Measurements from ENCODE around the gene TALDO1.
A peak's percentile ranks its signal among the peaks of the same experiment; 100 is the strongest.

TALDO1 gene

DNA sequence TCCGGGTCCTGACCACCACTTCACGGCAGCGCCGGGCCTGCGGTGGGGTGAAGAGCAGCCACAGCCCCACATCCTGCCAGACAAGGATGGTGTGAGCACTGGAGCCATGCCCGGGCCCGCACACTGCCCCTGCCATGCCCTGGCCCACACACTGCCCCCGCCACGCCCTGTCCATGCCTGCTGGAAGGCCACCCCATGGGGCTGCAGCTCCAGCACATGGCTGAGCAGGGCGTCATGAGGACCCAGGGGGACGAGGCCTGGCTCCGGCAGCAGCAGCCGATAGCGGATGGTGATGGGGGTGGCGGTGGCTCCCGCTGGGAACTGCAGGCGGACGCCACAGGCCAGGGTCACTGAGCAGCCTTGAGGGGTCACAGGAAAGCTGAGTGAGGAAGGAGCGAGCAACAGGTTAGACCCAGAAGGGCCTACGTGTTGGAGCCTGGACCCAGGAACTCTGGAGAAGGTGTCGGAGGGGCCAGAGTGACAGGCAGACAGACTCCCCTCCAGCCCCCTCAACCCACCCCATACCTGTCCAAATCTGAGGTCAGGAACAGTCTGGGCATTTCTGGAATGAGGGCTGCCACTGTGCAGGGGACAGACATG, 54.9 kb downstream of the TALDO1 start:
- DNase-seq: no peak

- no peak for DNase-seq
Observed at GRCh38 chr11:802693-803466, 55.6 kb downstream of the TALDO1 start.

DNA sequence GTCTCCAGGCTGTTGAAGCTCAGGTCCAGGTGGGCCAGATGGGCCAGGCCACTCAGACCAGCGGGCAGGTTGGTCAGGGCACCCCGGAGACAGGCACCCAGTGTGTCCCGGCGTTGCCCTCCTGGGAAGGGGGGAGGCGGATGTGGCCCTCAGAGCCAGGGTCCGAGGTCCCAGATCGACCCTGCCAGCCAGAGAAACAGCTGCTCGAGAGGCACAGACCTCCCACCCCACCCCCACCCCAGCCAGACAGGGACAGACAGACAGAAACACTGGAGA, 56.1 kb downstream of the TALDO1 start:
- DNase-seq: no peak

DNA sequence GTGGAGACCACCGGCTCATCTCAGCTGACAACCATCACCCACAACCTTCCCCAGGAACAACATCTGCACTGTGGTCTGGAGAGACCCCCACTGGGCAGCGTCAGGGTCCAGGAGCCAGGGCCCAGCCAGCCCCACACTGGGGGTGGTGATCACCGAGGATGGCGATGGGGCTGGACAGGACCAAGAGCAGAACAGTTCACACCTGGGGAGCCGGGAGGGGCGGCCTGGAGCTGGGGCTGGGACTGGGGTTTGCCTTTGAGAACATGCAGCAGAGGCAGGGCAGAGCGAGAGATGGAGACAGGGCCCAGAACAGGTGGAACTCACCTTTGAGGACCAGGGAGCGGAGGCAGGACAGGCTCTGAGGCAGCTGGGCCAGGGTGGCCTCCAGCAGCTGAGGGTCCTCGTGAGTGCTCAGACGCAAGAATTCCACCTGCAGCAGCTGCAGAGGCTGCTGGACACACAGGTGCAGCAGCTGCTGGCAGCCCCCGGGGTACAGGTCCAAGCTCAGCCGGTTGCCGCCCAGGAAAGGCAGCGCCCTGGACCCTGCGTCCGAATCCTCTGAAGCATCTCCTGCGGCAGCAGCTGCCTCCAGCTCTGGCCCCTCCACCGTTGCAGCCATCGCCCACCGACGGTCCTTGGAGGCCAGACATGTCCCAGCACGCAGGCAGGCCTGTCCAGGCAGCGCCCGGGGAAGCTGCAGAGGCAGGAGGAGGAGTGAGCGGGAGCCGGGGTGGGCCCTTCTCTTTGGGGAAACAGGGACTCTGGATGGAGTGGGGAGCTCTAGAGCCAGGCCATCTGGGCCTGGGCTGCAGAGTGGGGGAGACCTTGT, 56.7 kb downstream of the TALDO1 start:
- DNase-seq: no peak

DNA sequence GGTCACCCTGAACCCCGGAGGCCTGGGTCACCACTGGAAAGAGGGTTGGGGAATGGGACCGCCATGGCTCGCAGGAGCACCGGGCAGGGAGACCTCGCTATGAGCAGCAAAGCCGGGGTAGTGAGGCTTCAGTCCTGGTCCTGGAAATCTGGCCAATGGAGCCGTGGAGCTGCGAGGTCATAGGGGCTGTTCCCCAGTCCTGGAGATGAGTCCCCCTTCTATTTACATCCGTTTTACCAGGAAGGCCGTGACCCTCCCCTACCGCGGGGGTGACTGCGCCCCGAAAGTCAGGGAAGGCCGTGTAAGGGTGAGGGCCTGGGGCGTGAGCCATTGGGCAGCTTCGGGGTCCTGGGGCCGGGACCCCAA, 57.3 kb downstream of the TALDO1 start:
- DNase-seq: no peak

DNA sequence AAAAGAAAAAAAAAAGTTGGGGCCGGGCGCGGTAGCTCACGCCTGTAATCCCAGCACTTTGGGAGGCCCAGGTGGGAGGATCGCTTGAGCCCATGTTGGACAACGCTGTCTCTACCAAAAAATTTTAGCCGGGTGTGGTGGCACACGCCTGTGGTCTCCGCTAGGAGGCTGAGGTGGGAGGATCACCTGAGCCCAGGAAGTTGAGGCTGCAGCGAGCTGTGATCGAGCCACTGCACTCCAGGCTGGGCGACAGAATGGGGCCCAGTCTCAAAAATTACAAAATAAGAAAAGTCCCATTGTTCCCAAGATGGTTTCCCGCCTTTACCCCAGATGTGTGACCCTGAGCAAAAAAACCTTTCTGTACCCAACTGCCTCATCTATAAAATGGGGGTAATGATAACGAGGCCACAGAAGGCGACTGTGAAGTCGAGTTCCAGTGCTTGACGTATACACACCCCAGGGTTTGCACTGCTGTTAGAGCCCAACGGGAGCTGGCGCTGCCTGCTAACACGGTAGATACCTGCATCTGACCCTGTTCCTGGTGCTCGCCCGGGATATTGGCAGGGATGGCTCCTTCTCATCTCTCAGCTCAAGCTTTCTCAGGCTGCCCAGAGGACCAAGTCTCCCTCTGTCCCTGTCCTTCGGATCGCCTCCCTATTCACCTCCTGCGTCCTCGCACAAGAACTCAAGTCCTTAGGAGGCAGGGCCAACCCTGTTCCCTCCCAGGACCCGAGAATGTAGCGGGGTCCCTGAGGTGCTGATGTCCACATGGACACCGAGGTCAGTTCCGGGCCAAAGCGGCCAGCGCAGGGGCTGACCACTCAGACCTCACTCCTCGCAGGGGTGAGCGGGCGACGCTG, 61.4 kb downstream of the TALDO1 start:
- peak; percentile 32 for DNase-seq

DNA sequence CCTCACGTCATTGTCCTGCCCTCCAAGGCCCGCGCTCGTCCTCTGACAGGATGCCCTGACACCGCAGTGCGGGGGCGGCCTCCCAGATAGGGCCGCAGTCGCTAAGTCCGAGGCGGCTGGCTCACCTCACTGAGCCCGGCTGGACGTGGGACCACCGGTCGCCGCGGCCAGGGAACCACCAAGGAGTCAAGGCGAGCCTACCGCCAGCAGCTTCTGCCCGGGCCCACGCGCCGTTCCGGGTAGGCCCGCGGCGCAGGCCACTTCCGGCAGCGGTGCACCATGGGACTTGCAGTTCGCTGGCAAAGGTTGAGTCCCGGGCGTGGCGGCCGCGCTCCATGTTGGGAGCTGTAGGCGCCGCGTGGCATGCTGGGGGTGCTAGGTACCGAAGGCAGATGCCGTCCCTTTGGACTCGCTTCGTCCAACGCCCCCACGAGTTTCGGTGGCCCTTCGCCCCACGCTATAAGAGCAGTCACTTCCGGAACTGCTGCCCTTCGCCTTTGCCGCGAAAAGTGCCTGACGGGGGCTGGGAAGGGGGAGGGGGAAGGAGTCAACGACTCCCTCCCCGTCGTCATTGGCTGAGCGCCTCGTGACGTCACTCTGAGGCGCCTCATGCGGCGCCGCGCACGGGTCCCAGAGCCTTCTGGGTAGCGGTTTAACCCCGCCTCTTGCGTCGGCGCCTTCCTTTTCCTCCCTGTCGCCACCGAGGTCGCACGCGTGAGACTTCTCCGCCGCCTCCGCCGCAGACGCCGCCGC, 62.2 kb downstream of the TALDO1 start, which contains the start of gene RPLP2:
RPLP2 (plus strand) TSS at position 681 of the 753 bp plus-strand sequence. CDS start 268 bp downstream, outside the sequence.
- DNase-seq: peak; percentile 97

- DNase-seq: no peak
Observed at GRCh38 chr11:810040-810567, 62.8 kb downstream of the TALDO1 start.

DNA sequence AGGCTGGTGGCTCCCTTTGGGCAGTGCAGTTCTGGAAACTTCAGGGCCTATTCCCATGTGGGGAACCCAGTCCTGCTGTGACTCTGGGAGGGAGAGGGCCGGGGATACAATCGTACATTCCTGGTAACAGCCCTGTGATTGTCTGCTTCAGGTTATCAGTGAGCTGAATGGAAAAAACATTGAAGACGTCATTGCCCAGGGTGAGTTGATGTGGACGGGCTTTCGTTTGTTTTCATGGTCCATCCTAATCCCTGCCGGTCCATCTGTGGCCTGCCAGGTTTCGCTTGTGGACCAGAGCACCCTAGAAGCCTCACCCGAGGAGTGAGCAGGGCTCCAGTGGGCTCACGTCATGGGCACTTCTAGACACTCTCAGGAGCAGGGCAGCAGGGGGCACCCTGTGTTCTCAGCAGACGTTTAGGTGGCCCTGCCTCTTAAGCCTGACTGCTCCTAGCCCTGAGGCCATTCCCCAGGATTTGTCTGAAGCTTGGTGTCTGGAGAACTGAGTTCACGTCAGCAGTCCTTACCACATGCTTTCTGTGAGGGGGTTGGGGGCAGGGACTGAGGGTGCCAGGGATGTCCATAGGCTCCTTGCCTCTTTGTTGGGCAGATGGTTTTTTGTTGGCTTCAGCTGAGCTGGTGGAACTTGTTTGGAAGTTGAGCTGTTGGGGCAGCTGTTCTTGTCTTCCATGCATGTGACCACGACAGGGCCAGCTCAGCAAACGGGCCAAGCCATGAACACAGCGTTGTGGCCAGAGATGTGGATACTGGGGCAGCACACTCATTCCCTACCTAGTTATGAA, 64.4 kb downstream of the TALDO1 start:
- DNase-seq: no peak

DNA sequence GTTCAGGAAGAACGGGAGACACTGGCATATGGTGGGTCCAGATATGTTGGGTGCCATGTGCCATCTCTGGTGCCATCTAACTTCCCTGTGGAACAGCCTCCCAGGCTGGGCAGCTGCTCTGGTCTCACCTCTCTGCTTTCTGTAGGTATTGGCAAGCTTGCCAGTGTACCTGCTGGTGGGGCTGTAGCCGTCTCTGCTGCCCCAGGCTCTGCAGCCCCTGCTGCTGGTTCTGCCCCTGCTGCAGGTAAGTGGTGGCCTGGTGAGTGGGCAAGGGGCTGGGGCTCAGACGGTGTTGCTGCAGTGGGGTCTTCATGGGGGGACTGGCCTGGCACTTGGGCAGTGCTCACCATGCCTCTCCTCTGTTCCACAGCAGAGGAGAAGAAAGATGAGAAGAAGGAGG, 65.1 kb downstream of the TALDO1 start:
- DNase-seq: no peak

DNA sequence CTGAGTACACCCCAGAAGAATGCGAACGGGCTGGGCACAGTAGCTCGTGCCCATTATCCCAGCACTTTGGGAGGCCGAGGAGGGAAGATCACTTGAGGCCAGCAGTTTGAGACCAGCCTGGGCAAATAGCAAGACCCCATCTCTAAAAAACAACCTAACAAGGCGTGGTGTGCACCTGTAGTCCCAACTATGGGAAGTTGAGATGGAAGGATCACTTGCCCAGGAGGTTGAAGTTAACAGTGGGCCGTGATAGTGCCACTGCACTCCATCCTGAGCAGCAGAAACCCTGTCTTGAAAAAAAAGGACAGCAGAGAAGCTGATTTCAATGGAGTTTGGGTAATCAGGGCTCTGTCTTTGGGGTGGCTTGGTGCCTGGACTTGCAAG, 65.8 kb downstream of the TALDO1 start:
- no peak for DNase-seq

- no peak for DNase-seq
Observed at GRCh38 chr11:813456-814096, 66.3 kb downstream of the TALDO1 start.

Measured in CD4-positive, alpha-beta T cell treated with Interleukin-17A for 4 hours (primary cell).